ENCODE measurements around the gene CMSS1. TPM values are rescaled to one million over a fixed set of nuclear protein-coding genes. Genes with fewer than 3 reads are reported as not detected.

CMSS1 gene
- total RNA-seq, 1 donor: 27.8 TPM

GRCh38 chr3:100184948-100185570, 367.4 kb downstream of the CMSS1 start:
- no peak overlapping the region for H3K4me3 ChIP-seq (ENCODE audit: low read depth, low read length)
- no peak for TF ChIP-seq CTCF (IDR thresholded peaks at IDR 0.05; ENCODE audit: insufficient read depth, low read length)
- DNase-seq (ENCODE audit: low read depth): peak; percentile 57

GRCh38 chr3:100185847-100186246, 368.2 kb downstream of the CMSS1 start:
- no peak for DNase-seq (ENCODE audit: low read depth)
- TF ChIP-seq CTCF (IDR thresholded peaks at IDR 0.05; ENCODE audit: insufficient read depth, low read length): no peak
- H3K4me3 ChIP-seq (ENCODE audit: low read depth, low read length): no peak overlapping the region

- TF ChIP-seq CTCF (IDR thresholded peaks at IDR 0.05; ENCODE audit: insufficient read depth, low read length): no peak
- H3K4me3 ChIP-seq (ENCODE audit: low read depth, low read length): no peak overlapping the region
- no peak for DNase-seq (ENCODE audit: low read depth)
Observed at GRCh38 chr3:100189444-100189964, 371.8 kb downstream of the CMSS1 start.

- no peak for DNase-seq (ENCODE audit: low read depth)
- H3K4me3 ChIP-seq (ENCODE audit: low read depth, low read length): no peak overlapping the region
- no peak for TF ChIP-seq CTCF (IDR thresholded peaks at IDR 0.05; ENCODE audit: insufficient read depth, low read length)
Observed at GRCh38 chr3:100195375-100195774, 377.7 kb downstream of the CMSS1 start.

GRCh38 chr3:100197876-100198275, 380.2 kb downstream of the CMSS1 start:
- TF ChIP-seq CTCF (IDR thresholded peaks at IDR 0.05; ENCODE audit: insufficient read depth, low read length): no peak
- DNase-seq (ENCODE audit: low read depth): no peak
- no peak overlapping the region for H3K4me3 ChIP-seq (ENCODE audit: low read depth, low read length)

GRCh38 chr3:100198579-100199269, 381.1 kb downstream of the CMSS1 start:
- no peak overlapping the region for H3K4me3 ChIP-seq (ENCODE audit: low read depth, low read length)
- no peak for TF ChIP-seq CTCF (IDR thresholded peaks at IDR 0.05; ENCODE audit: insufficient read depth, low read length)
- no peak for DNase-seq (ENCODE audit: low read depth)
